ENCODE data around the gene SPTBN2.

Gene SPTBN2

GRCh38 chr11:66697988-66698387 lies 31.0 kb downstream of the SPTBN2 start:
- Histone ChIP-seq H3K4me1 (ENCODE audit: control insufficient read depth, insufficient read depth, low read length) (no peaks in the 10 kb centered on the region), H3K9ac (ENCODE audit: low read depth, low read length) (no peak overlapping the region), H3K4me3 (ENCODE audit: low read depth, low read length) (no peak overlapping the region), H3K9me3 (ENCODE audit: control insufficient read depth, insufficient read depth, low read length) (no peaks in the 10 kb centered on the region), H3K36me3 (ENCODE audit: control insufficient read depth, insufficient read depth, low read length) (peaks cover 47% of the 10 kb centered on the region), H3K27me3 (ENCODE audit: control insufficient read depth, insufficient read depth, low read length) (no peaks in the 10 kb centered on the region)

GRCh38 chr11:66696146-66696545 lies 32.9 kb downstream of the SPTBN2 start:
- Histone ChIP-seq H3K9ac (ENCODE audit: low read depth, low read length) (no peak overlapping the region), H3K4me3 (ENCODE audit: low read depth, low read length) (no peak overlapping the region), H3K36me3 (ENCODE audit: control insufficient read depth, insufficient read depth, low read length) (peaks cover 58% of the 10 kb centered on the region), H3K4me1 (ENCODE audit: control insufficient read depth, insufficient read depth, low read length) (no peaks in the 10 kb centered on the region), H3K9me3 (ENCODE audit: control insufficient read depth, insufficient read depth, low read length) (no peaks in the 10 kb centered on the region), H3K27me3 (ENCODE audit: control insufficient read depth, insufficient read depth, low read length) (no peaks in the 10 kb centered on the region)

GRCh38 chr11:66694732-66695207 lies 34.2 kb downstream of the SPTBN2 start:
- no peaks in the 10 kb centered on the region for H3K4me1 ChIP-seq (ENCODE audit: control insufficient read depth, insufficient read depth, low read length)
- H3K9me3 ChIP-seq (ENCODE audit: control insufficient read depth, insufficient read depth, low read length): no peaks in the 10 kb centered on the region
- H3K4me3 ChIP-seq (ENCODE audit: low read depth, low read length): no peak overlapping the region
- no peaks in the 10 kb centered on the region for H3K27me3 ChIP-seq (ENCODE audit: control insufficient read depth, insufficient read depth, low read length)
- H3K36me3 ChIP-seq (ENCODE audit: control insufficient read depth, insufficient read depth, low read length): peaks cover 49% of the 10 kb centered on the region
- no peak overlapping the region for H3K9ac ChIP-seq (ENCODE audit: low read depth, low read length)

GRCh38 chr11:66694056-66694410 lies 35.0 kb downstream of the SPTBN2 start:
- Histone ChIP-seq H3K9me3 (ENCODE audit: control insufficient read depth, insufficient read depth, low read length) (no peaks in the 10 kb centered on the region), H3K4me3 (ENCODE audit: low read depth, low read length) (no peak overlapping the region), H3K36me3 (ENCODE audit: control insufficient read depth, insufficient read depth, low read length) (peaks cover 46% of the 10 kb centered on the region), H3K9ac (ENCODE audit: low read depth, low read length) (no peak overlapping the region), H3K27me3 (ENCODE audit: control insufficient read depth, insufficient read depth, low read length) (no peaks in the 10 kb centered on the region), H3K4me1 (ENCODE audit: control insufficient read depth, insufficient read depth, low read length) (no peaks in the 10 kb centered on the region)

GRCh38 chr11:66693356-66694055 lies 35.5 kb downstream of the SPTBN2 start:
- Histone ChIP-seq H3K9me3 (ENCODE audit: control insufficient read depth, insufficient read depth, low read length) (no peaks in the 10 kb centered on the region), H3K9ac (ENCODE audit: low read depth, low read length) (no peak overlapping the region), H3K4me1 (ENCODE audit: control insufficient read depth, insufficient read depth, low read length) (no peaks in the 10 kb centered on the region), H3K4me3 (ENCODE audit: low read depth, low read length) (no peak overlapping the region), H3K27me3 (ENCODE audit: control insufficient read depth, insufficient read depth, low read length) (no peaks in the 10 kb centered on the region), H3K36me3 (ENCODE audit: control insufficient read depth, insufficient read depth, low read length) (peaks cover 46% of the 10 kb centered on the region)

GRCh38 chr11:66692871-66693331 lies 36.1 kb downstream of the SPTBN2 start:
- Histone ChIP-seq H3K4me3 (ENCODE audit: low read depth, low read length) (no peak overlapping the region), H3K4me1 (ENCODE audit: control insufficient read depth, insufficient read depth, low read length) (no peaks in the 10 kb centered on the region), H3K9ac (ENCODE audit: low read depth, low read length) (no peak overlapping the region), H3K36me3 (ENCODE audit: control insufficient read depth, insufficient read depth, low read length) (peaks cover 46% of the 10 kb centered on the region), H3K27me3 (ENCODE audit: control insufficient read depth, insufficient read depth, low read length) (no peaks in the 10 kb centered on the region), H3K9me3 (ENCODE audit: control insufficient read depth, insufficient read depth, low read length) (no peaks in the 10 kb centered on the region)

GRCh38 chr11:66692446-66692845 lies 36.6 kb downstream of the SPTBN2 start:
- peaks cover 49% of the 10 kb centered on the region for H3K36me3 ChIP-seq (ENCODE audit: control insufficient read depth, insufficient read depth, low read length)
- H3K9me3 ChIP-seq (ENCODE audit: control insufficient read depth, insufficient read depth, low read length): no peaks in the 10 kb centered on the region
- H3K9ac ChIP-seq (ENCODE audit: low read depth, low read length): no peak overlapping the region
- H3K4me3 ChIP-seq (ENCODE audit: low read depth, low read length): no peak overlapping the region
- no peaks in the 10 kb centered on the region for H3K27me3 ChIP-seq (ENCODE audit: control insufficient read depth, insufficient read depth, low read length)
- no peaks in the 10 kb centered on the region for H3K4me1 ChIP-seq (ENCODE audit: control insufficient read depth, insufficient read depth, low read length)

GRCh38 chr11:66691311-66691980 lies 37.6 kb downstream of the SPTBN2 start:
- no peak overlapping the region for H3K4me3 ChIP-seq (ENCODE audit: low read depth, low read length)
- no peaks in the 10 kb centered on the region for H3K4me1 ChIP-seq (ENCODE audit: control insufficient read depth, insufficient read depth, low read length)
- H3K27me3 ChIP-seq (ENCODE audit: control insufficient read depth, insufficient read depth, low read length): no peaks in the 10 kb centered on the region
- H3K36me3 ChIP-seq (ENCODE audit: control insufficient read depth, insufficient read depth, low read length): peaks cover 56% of the 10 kb centered on the region
- no peaks in the 10 kb centered on the region for H3K9me3 ChIP-seq (ENCODE audit: control insufficient read depth, insufficient read depth, low read length)
- H3K9ac ChIP-seq (ENCODE audit: low read depth, low read length): no peak overlapping the region

GRCh38 chr11:66689661-66690590 lies 39.1 kb downstream of the SPTBN2 start:
- Histone ChIP-seq H3K9me3 (ENCODE audit: control insufficient read depth, insufficient read depth, low read length) (no peaks in the 10 kb centered on the region), H3K4me3 (ENCODE audit: low read depth, low read length) (no peak overlapping the region), H3K9ac (ENCODE audit: low read depth, low read length) (no peak overlapping the region), H3K36me3 (ENCODE audit: control insufficient read depth, insufficient read depth, low read length) (peaks cover 60% of the 10 kb centered on the region), H3K4me1 (ENCODE audit: control insufficient read depth, insufficient read depth, low read length) (no peaks in the 10 kb centered on the region), H3K27me3 (ENCODE audit: control insufficient read depth, insufficient read depth, low read length) (no peaks in the 10 kb centered on the region)

GRCh38 chr11:66688561-66689534 lies 40.2 kb downstream of the SPTBN2 start:
- Histone ChIP-seq H3K4me1 (ENCODE audit: control insufficient read depth, insufficient read depth, low read length) (no peaks in the 10 kb centered on the region), H3K9ac (ENCODE audit: low read depth, low read length) (no peak overlapping the region), H3K9me3 (ENCODE audit: control insufficient read depth, insufficient read depth, low read length) (no peaks in the 10 kb centered on the region), H3K27me3 (ENCODE audit: control insufficient read depth, insufficient read depth, low read length) (no peaks in the 10 kb centered on the region), H3K36me3 (ENCODE audit: control insufficient read depth, insufficient read depth, low read length) (peaks cover 59% of the 10 kb centered on the region), H3K4me3 (ENCODE audit: low read depth, low read length) (no peak overlapping the region)

- Histone ChIP-seq H3K9ac (ENCODE audit: low read depth, low read length) (no peak overlapping the region), H3K9me3 (ENCODE audit: control insufficient read depth, insufficient read depth, low read length) (no peaks in the 10 kb centered on the region), H3K4me1 (ENCODE audit: control insufficient read depth, insufficient read depth, low read length) (no peaks in the 10 kb centered on the region), H3K36me3 (ENCODE audit: control insufficient read depth, insufficient read depth, low read length) (peaks cover 51% of the 10 kb centered on the region), H3K4me3 (ENCODE audit: low read depth, low read length) (no peak overlapping the region), H3K27me3 (ENCODE audit: control insufficient read depth, insufficient read depth, low read length) (no peaks in the 10 kb centered on the region)
Observed at GRCh38 chr11:66687831-66688281, 41.2 kb downstream of the SPTBN2 start.

Measured in iPS-15b (cell line).